Epithelial cell of umbilical artery (primary cell): ENCODE data around the gene F8A3. TPM values are rescaled to one million over a fixed set of nuclear protein-coding genes. Genes with fewer than 3 reads are reported as not detected.

Experiments
- total RNA-seq: library from RNA; depleted of rRNA; stranded (reverse); fragments of >200 nt; gene quantifications from 2 replicates; pipeline ENCODE4 v1.2.3, GENCODE V29; 2014

F8A3 gene
- 0.30 and 0.65 TPM in 2 replicates for total RNA-seq

GRCh38 chrX:155458471-155458870 lies at the start of gene F8A3:
F8A3 (minus strand) TSS chrX:155458620; CDS start chrX:155458600, 20 bp downstream.

Other genes with a start within 250 kb of the F8A3 start
- 88.7 and 104 TPM in 2 replicates for gene VBP1, start 242.2 kb downstream of the F8A3 start, total RNA-seq
- under 0.01 and 0.15 TPM in 2 replicates for gene RAB39B, start 194.1 kb downstream of the F8A3 start, total RNA-seq
- under 0.01 and 0.30 TPM in 2 replicates for gene CLIC2, start 124.0 kb downstream of the F8A3 start, total RNA-seq
- gene F8A2, start 76.5 kb downstream of the F8A3 start, total RNA-seq = not detected in 2 replicates
- 0.32 and 0.46 TPM in 2 replicates for gene SPRY3, start 154.0 kb upstream of the F8A3 start, total RNA-seq
- 12.3 and 13.5 TPM in 2 replicates for gene TMLHE, start 154.3 kb upstream of the F8A3 start, total RNA-seq